ENCODE measurements around the gene SLC2A13. TPM values are rescaled to one million over a fixed set of nuclear protein-coding genes. Genes with fewer than 3 reads are reported as not detected.
A peak's percentile ranks its signal among the peaks of the same experiment; 100 is the strongest.
"Not testable (repeated sequence)": the region's sequence is repeated elsewhere in the genome, so short reads cannot be mapped to it uniquely, and the experiment has no call there.

SLC2A13 gene
- polyA plus RNA-seq, 3 donors = 11.7 to 14.6 (median 13.2) TPM

GRCh38 chr12:39966721-39967120 lies 139.2 kb downstream of the SLC2A13 start:
- DNase-seq (ENCODE audit: extremely low read depth in 1 of 11, low read depth in 9 of 11, low spot score in 4 of 11) = no peak

GRCh38 chr12:39966256-39966655 lies 139.6 kb downstream of the SLC2A13 start:
- peak in 1 of 11 donors; percentile 29 for DNase-seq (ENCODE audit: extremely low read depth in 1 of 11, low read depth in 9 of 11, low spot score in 4 of 11)

- DNase-seq (ENCODE audit: extremely low read depth in 1 of 11, low read depth in 9 of 11, low spot score in 4 of 11) = no peak
These were observed 146.4 kb downstream of the SLC2A13 start for GRCh38 chr12:39959467-39959866.

- no peak for DNase-seq (ENCODE audit: extremely low read depth in 1 of 11, low read depth in 9 of 11, low spot score in 4 of 11)
These were observed 146.8 kb downstream of the SLC2A13 start for GRCh38 chr12:39959031-39959430.

DNA sequence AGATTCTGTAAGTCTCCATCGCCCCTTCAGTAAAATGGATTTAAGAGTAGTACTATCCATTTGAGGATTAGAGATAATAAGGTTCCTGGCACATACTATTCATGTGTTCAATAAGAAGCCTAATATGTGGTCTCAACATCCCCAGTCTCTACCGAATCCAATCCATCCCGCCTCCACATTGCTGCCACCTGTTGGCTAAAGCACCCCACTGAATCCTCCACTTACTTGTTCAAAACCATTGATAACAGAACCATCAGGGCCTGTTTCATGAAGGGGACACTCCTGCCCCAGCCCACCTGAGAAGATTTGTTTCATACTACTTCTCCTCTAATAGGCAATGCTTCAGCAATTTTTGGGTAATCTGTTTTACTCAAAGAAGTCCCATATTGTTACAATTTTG lies 147.5 kb downstream of the SLC2A13 start:
- no peak for DNase-seq (ENCODE audit: extremely low read depth in 1 of 11, low read depth in 9 of 11, low spot score in 4 of 11)

DNA sequence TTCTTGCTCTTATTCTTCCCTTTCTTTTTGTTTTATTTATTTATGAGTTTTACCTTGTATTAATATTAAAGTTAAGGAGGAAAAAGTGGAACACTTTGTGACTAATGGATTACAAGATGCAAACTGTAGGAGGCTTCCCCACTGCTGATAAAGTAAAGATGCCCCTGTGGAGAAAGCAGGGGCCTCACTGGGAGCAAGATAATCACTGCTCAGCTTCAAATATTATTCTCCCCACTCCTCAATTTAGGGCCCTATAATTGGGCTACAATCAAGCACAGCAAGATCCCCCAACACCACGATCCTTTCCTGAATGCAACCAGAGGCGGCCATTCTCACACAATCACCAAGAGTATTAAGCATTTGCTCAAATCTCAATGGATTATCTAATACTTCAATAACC lies 149.2 kb downstream of the SLC2A13 start:
- no peak for DNase-seq (ENCODE audit: extremely low read depth in 1 of 11, low read depth in 9 of 11, low spot score in 4 of 11)

DNA sequence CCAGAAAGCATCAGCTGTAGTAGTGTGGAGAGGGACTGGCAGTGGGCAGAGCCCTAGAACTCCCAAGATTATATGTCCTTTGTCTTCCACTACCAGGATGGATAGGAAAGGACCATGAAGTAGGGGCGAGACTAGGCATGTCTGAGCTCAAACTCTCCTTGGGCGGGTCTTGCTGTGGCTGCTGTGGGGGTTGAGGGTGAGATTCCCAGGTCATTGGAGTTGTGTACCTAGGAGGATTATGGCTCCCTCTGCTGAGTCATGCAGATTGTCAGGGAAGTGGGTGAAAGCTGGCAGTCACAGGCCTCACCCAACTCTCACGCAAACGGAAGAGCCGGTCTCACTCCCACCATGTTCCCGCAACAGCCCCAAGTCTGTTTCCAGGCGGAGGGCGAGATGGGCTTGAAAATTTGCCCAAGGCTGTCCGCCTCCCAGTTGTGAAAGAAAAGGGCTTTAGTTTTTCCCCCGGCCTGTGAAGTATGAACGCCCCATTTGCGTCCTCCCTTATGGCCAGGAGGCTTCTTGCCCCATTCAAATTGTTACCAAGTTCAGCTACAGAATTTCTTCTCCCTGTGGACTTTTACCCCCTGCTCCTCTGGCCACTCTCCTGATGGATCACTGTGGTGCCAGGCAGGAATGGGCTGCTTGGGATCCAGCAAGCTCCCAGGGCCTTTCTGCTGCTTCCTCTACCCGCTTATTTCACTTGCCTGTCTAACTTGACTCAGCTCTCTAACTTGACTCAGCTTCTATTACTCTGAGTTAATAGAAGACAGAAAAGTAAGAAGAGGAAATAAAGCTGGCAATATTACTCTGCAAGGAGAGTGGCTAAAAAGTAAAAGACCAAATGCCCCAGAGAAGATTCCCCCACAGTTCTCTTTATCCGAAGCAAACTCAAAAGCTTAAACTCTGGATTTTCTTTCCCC lies 159.3 kb downstream of the SLC2A13 start:
- no peak for DNase-seq (ENCODE audit: extremely low read depth in 1 of 11, low read depth in 9 of 11, low spot score in 4 of 11)

GRCh38 chr12:39937119-39937518 lies 168.8 kb downstream of the SLC2A13 start:
- DNase-seq (ENCODE audit: extremely low read depth in 1 of 11, low read depth in 9 of 11, low spot score in 4 of 11) = no peak

DNA sequence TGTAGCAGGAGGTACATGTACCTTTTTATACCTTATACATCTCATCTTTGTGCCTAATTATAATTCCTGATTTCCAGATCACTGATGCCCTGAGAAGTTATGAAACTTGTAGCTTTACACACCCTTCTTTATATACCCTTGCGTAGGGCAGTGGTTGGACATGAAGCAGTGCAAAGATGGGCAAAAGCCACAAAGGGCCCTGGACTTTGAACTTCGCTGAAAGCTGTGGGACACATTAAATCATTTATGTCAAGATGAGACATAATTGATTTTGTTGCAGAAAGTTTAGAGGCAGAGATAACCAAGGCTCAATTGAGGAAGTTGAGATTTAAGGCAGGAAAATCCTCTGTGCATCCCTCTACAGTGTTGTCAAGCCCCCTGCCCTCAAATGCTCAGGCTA lies 170.0 kb downstream of the SLC2A13 start:
- no peak for DNase-seq (ENCODE audit: extremely low read depth in 1 of 11, low read depth in 9 of 11, low spot score in 4 of 11)

- DNase-seq (ENCODE audit: extremely low read depth in 1 of 11, low read depth in 9 of 11, low spot score in 4 of 11) = no peak
These were observed 170.6 kb downstream of the SLC2A13 start for GRCh38 chr12:39935275-39935674.

DNA sequence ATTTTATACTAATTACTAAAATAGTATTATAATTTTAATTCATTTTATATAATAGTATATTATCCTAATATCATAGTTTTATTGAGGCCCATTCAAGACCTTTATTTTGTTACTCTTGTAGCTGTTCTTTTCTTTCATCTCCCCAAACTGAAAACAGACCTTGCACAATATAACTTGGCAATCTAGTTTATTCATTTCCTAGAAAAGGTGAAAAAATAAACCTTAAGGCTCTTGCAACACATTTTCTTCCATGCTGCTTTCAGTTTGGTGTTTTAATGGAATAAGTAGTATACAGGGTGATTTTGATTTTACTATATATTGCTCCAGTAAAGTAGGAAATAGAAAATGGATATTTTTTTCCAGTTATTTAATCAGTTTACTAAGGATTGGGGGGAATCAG lies 174.0 kb downstream of the SLC2A13 start:
- DNase-seq (ENCODE audit: extremely low read depth in 1 of 11, low read depth in 9 of 11, low spot score in 4 of 11) = no peak

GRCh38 chr12:39931231-39931630 lies 174.7 kb downstream of the SLC2A13 start:
- DNase-seq (ENCODE audit: extremely low read depth in 1 of 11, low read depth in 9 of 11, low spot score in 4 of 11) = no peak

DNA sequence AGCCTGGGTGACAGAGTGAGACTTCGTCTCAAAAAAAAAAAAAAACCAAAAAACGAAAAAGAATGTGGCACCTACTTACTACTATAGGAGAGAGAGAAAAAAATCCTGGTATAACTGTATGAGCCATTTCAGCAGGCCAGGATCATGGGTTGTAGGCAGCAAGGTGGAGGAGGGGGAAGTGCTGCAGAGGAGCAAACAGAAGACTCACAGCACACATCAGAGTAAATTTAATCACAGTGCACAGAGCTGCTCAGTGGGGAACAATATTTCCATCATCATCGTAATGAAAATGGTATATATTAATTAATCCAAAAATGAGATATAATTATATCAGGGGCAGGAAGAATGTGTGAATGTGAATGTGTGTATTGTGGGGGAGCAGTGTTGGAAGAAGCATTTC lies 175.8 kb downstream of the SLC2A13 start:
- DNase-seq (ENCODE audit: extremely low read depth in 1 of 11, low read depth in 9 of 11, low spot score in 4 of 11) = no peak

GRCh38 chr12:39928181-39928899 lies 177.5 kb downstream of the SLC2A13 start:
- no peak for DNase-seq (ENCODE audit: extremely low read depth in 1 of 11, low read depth in 9 of 11, low spot score in 4 of 11)

DNA sequence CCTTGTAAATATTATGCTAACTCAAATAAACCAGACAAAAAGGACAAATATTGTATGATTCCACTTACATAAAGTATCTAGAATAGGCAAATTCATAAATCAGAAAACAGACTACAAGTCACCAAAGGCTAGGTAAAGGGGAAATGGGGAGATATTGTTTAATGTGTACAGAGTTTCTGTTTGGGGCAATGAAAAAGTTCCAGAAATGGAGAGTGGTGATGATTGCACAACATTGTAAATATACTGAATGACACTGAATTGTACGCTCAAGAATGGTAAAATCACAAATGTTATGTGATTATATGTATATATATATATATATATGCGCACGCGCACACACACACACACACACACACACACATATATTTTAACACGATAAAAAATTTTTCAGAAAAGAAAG lies 182.5 kb downstream of the SLC2A13 start:
- no peak for DNase-seq (ENCODE audit: extremely low read depth in 1 of 11, low read depth in 9 of 11, low spot score in 4 of 11)

DNA sequence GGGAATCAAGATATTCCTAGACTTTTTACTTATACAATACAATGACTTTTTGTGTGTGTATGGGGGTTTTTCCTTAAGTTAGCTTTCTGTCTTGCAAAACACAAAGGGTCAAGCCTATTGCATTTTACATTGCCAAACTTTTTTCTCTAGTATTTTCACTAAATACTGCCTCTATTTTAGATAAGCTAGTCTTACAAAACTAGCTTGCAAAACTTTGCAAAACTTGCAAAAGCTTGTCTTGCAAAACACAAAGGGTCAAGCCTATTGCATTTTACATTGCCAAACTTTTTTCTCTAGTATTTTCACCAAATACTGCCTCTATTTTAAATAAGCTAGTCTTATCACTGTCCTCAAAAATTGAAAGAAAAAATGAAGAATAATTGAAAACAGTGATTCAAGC lies 183.3 kb downstream of the SLC2A13 start:
- DNase-seq (ENCODE audit: extremely low read depth in 1 of 11, low read depth in 9 of 11, low spot score in 4 of 11) = not testable (repeated sequence)

DNA sequence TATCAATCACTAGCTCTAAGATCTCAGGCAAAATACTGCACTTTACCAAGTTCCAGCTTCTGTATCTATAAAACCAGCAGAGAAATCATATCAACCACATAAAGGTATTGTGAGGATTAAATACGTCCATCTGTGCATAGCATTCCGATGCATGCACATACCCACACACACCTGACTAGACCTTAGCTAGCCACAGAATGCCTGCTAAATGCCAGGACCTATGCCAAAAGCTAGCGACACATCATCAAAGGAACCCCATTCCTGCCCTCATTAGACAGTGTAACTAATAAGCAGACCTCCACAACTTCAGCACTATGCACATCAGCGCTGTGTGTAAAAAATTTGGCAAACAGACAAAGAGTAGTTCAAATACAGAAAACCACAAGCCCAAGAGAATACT lies 185.2 kb downstream of the SLC2A13 start:
- no peak for DNase-seq (ENCODE audit: extremely low read depth in 1 of 11, low read depth in 9 of 11, low spot score in 4 of 11)

DNA sequence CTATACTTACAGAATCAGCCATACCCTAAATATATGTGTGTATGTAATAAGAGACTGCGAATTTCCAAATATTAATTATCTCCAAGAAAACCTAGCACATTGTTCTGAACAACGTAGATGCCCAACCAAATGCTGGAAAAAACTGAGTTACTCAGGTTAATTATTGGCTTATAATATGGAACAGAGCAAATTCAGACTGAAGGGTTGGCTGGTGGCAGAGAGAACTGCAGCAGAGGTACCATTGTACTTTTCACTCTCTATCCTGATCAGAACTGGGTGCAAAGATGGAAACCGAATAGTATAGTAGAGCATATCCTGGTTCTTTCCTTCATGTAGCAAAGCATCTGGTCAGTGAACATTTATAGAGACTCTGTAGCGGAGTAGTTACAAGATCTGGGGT lies 185.7 kb downstream of the SLC2A13 start:
- DNase-seq (ENCODE audit: extremely low read depth in 1 of 11, low read depth in 9 of 11, low spot score in 4 of 11) = no peak

GRCh38 chr12:39919790-39920189 lies 186.1 kb downstream of the SLC2A13 start:
- no peak for DNase-seq (ENCODE audit: extremely low read depth in 1 of 11, low read depth in 9 of 11, low spot score in 4 of 11)

DNA sequence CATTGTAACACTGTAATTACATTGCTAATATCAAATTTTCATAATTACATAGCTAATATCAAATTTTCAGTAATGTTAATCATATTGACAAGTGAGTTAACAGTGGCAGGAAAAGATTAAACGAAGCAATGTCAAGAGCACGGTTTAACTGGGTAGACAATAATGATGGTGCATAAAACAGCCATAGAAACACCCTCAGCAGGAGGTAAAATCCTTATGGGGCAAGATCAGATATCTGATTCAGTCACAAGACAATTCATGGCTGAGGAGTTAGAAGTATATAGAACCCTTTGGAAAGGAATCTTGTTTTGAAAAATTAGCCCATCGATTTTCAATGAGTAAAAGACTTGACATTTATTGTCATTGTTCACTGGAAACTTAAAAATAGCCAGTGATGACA lies 190.6 kb downstream of the SLC2A13 start:
- DNase-seq (ENCODE audit: extremely low read depth in 1 of 11, low read depth in 9 of 11, low spot score in 4 of 11) = no peak
